ENCODE results near the gene TMEM192.
"Not testable (repeated sequence)": the region's sequence is repeated elsewhere in the genome, so short reads cannot be mapped to it uniquely, and the experiment has no call there.

The TMEM192 gene

DNA sequence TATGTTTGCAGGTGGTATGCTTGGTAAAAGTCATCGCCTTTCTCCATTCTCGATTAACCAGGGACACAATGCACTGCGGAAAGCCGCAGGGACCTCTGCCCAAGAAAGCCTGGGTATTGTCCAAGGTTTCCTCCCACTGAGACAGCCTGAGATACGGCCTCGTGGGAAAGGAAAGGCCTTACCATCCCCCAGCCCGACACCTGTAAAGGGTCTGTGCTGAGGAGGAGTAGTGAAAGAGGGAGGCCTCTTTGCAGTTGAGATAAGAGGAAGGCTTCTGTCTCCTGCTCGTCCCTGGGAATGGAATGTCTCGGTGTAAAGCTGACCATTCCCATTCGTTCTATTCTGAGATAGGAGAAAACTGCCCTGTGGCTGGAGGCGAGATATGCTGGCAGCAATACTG lies 39.3 kb downstream of the TMEM192 start:
- DNase-seq, H3K27ac Mint-ChIP-seq, H3K27me3 Mint-ChIP-seq, H3K36me3 Mint-ChIP-seq, CTCF ChIA-PET, H3K4me3 Mint-ChIP-seq, H3K4me1 Mint-ChIP-seq, H3K9me3 Mint-ChIP-seq: not testable (repeated sequence)

DNA sequence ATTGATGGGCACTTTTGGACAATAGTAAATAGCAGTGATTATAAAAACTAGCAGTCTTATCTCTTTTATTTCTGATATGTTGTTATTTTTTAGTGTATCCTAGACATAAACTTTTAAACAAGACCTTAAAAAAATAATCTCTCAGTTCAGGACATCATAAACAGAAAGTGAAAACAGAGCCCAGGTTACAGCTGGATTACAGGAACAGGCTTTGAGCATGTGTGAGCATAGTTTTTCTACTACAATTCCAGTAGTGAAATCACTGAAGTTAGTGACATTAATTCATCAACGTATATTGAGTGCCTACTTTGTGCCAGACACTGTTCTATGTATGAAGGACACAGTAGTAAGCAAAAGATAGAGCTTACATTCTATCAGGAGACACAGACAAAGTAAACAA lies 42.1 kb downstream of the TMEM192 start:
- no peak overlapping the region for H3K4me3 Mint-ChIP-seq

DNA sequence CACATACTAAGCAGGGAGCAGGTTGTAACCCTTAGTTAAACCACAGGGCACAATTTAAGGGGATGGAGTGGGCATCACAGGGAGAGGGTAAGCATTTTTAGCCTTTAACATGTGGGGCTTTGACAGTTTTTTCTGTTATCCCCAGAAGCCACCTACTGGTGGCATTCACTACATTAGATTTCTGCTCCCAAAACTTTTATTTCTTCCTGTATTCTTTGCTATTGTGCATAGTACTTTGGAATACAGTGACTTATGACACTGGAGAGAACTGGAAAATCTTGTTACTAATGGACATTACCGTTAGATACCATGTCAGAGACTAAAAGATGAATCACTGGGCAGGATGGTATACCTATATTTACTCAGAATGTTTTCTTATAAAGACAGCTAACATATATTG lies 51.7 kb downstream of the TMEM192 start:
- Mint-ChIP-seq H3K27me3 (no peaks in the 10 kb centered on the region), H3K27ac (no peak overlapping the region), H3K4me1 (no peaks in the 10 kb centered on the region), H3K9me3 (no peaks in the 10 kb centered on the region), H3K36me3 (no peaks in the 10 kb centered on the region), H3K4me3 (no peak overlapping the region)
- DNase-seq = no peak
- CTCF ChIA-PET = interaction anchor here (1.4 kb wide), 1 partner anchor 281 kb away, joined by 4 read pairs; no protein-coding TSS in a partner anchor

More for the DNA sequence above, 42.1 kb downstream of the TMEM192 start:
- H3K36me3 Mint-ChIP-seq = no peaks in the 10 kb centered on the region
- no peaks in the 10 kb centered on the region for H3K27me3 Mint-ChIP-seq
- H3K9me3 Mint-ChIP-seq = no peaks in the 10 kb centered on the region
- no peak for DNase-seq
- CTCF ChIA-PET = no interaction called here
- no peak overlapping the region for H3K27ac Mint-ChIP-seq
- H3K4me1 Mint-ChIP-seq = no peaks in the 10 kb centered on the region

GRCh38 chr4:165059386-165059785 lies 53.3 kb downstream of the TMEM192 start:
- no peaks in the 10 kb centered on the region for H3K27me3 Mint-ChIP-seq
- DNase-seq = no peak
- no peaks in the 10 kb centered on the region for H3K4me1 Mint-ChIP-seq
- H3K4me3 Mint-ChIP-seq = no peak overlapping the region
- H3K9me3 Mint-ChIP-seq = no peaks in the 10 kb centered on the region
- CTCF ChIA-PET = interaction anchor here (0.6 kb wide), 1 partner anchor 281 kb away, joined by 3 read pairs; no protein-coding TSS in a partner anchor
- H3K36me3 Mint-ChIP-seq = no peaks in the 10 kb centered on the region
- no peak overlapping the region for H3K27ac Mint-ChIP-seq

GRCh38 chr4:165058666-165059065 lies 54.0 kb downstream of the TMEM192 start:
- no peak for DNase-seq
- Mint-ChIP-seq H3K27ac (no peak overlapping the region), H3K4me3 (no peak overlapping the region), H3K27me3 (no peaks in the 10 kb centered on the region), H3K36me3 (no peaks in the 10 kb centered on the region), H3K4me1 (no peaks in the 10 kb centered on the region), H3K9me3 (no peaks in the 10 kb centered on the region)
- CTCF ChIA-PET = interaction anchor here (0.6 to 0.7 kb wide), 2 partner anchors 38 to 282 kb away, joined by 3 read pairs; no protein-coding TSS in a partner anchor

DNA sequence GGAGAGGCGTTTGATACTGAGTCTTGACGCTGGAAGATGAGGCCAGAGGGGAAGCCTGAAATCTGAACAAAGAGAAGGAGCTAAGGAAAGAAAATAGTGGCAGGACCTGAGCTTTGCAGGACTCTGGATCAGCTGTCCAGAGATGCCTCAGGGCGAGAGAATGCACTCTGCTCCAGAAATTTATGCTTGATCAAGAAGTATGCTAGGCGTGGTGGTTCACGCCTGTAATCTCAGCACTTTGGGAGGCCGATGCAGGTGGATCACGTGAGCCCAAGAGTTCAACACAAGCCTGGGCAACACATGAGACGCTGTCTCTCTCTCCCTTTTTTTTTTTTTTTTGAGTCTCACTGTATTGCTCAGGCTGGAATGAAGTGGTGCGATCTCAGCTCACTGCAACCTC lies 57.1 kb downstream of the TMEM192 start:
- H3K27ac Mint-ChIP-seq = no peak overlapping the region
- CTCF ChIA-PET = no interaction called here
- no peak for DNase-seq
- no peaks in the 10 kb centered on the region for H3K36me3 Mint-ChIP-seq
- no peak overlapping the region for H3K4me3 Mint-ChIP-seq
- H3K9me3 Mint-ChIP-seq = no peaks in the 10 kb centered on the region
- peaks cover 4% of the 10 kb centered on the region for H3K27me3 Mint-ChIP-seq
- no peaks in the 10 kb centered on the region for H3K4me1 Mint-ChIP-seq

DNA sequence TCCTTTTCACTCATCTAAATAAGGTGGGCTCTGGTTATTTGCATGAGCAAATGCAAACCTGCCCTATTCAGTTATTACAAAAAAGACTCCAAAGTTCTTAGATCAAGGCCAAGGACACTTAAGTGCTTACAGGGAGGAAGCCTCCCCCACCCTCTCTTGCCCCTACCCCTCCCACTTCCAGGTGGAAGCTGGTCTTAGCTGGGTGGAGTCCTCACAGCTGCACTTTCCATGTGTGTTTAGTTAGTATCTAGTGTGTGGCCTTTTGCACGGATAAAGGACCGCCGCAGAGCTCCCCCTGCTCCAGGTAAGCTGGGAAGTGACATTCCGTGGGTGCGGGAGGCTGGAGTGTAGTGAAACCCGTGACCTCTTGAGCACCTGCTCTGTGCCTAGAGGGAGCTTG lies 59.0 kb downstream of the TMEM192 start, which contains the start of gene TRIM75:
TSS of gene TRIM75 (plus strand) at position 222 of the 400 bp plus-strand sequence. CDS start 5,282 bp downstream, outside the sequence.
- no peaks in the 10 kb centered on the region for H3K9me3 Mint-ChIP-seq
- no peak for DNase-seq
- no peaks in the 10 kb centered on the region for H3K4me1 Mint-ChIP-seq
- no peak within 1 kb of the TSS for H3K27ac Mint-ChIP-seq
- H3K4me3 Mint-ChIP-seq = no peak within 1 kb of the TSS
- H3K27me3 Mint-ChIP-seq = peaks cover 4% of the 10 kb centered on the region
- CTCF ChIA-PET = no interaction called here
- H3K36me3 Mint-ChIP-seq = no peaks in the 10 kb centered on the region

DNA sequence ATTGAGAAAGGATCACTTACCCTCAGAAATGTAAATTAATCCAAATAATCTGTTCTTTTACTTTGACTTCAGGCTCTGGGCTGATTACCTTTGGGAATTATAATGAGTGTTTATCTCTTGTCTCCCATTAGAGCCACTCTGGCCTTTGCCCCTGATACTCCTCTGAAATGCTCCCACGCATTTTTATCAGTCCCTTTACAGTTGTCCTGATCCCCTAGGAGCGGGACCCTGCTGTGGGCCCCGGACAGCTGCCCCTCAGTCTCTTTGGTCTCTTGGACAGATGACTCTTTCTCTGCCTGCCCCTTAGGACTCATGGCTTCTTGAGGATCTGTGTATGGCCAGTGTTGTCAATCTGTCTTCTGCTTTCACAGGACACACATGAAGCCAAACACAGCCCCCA lies 60.0 kb downstream of the TMEM192 start:
- H3K36me3 Mint-ChIP-seq = no peaks in the 10 kb centered on the region
- no peaks in the 10 kb centered on the region for H3K4me1 Mint-ChIP-seq
- no peak for DNase-seq
- H3K9me3 Mint-ChIP-seq = no peaks in the 10 kb centered on the region
- H3K4me3 Mint-ChIP-seq = no peak overlapping the region
- CTCF ChIA-PET = no interaction called here
- H3K27me3 Mint-ChIP-seq = peaks cover 4% of the 10 kb centered on the region
- no peak overlapping the region for H3K27ac Mint-ChIP-seq

DNA sequence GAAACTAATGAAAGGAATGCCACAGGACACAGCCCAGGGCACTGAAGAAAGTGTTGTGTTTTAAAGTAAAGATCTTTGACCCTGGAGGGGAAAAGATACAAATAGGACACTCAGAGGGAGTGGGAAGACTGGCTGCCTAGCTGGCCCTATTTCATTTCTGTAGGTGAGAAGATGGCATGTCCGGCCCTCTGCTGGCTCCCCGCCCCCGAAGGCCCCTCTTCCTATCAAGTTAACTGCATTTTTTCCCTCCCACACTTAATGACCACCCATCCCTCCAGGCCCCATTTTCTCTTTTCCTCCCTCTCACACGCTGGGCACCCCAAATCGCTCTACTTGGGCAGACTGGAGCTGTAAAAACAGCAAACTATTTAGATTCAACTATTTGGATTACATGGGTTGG lies 64.5 kb downstream of the TMEM192 start:
- H3K4me3 Mint-ChIP-seq = no peak overlapping the region
- no peaks in the 10 kb centered on the region for H3K9me3 Mint-ChIP-seq
- CTCF ChIA-PET = no interaction called here
- no peak overlapping the region for H3K27ac Mint-ChIP-seq
- H3K27me3 Mint-ChIP-seq = peaks cover 4% of the 10 kb centered on the region
- DNase-seq = no peak
- H3K36me3 Mint-ChIP-seq = no peaks in the 10 kb centered on the region
- H3K4me1 Mint-ChIP-seq = no peaks in the 10 kb centered on the region

- Mint-ChIP-seq H3K27ac (no peak within 1 kb of the TSS), H3K36me3 (no peaks in the 10 kb centered on the region), H3K4me1 (no peaks in the 10 kb centered on the region), H3K27me3 (peaks cover 2% of the 10 kb centered on the region), H3K9me3 (no peaks in the 10 kb centered on the region), H3K4me3 (no peak within 1 kb of the TSS)
- CTCF ChIA-PET = no interaction called here
- DNase-seq = no peak
Observed at GRCh38 chr4:165031436-165032211, 81.0 kb downstream of the TMEM192 start, which contains the start of gene TRIM60. Gene TRIM60 (plus strand): TSS chr4:165031999. CDS start chr4:165040073, 8,074 bp downstream.

DNA sequence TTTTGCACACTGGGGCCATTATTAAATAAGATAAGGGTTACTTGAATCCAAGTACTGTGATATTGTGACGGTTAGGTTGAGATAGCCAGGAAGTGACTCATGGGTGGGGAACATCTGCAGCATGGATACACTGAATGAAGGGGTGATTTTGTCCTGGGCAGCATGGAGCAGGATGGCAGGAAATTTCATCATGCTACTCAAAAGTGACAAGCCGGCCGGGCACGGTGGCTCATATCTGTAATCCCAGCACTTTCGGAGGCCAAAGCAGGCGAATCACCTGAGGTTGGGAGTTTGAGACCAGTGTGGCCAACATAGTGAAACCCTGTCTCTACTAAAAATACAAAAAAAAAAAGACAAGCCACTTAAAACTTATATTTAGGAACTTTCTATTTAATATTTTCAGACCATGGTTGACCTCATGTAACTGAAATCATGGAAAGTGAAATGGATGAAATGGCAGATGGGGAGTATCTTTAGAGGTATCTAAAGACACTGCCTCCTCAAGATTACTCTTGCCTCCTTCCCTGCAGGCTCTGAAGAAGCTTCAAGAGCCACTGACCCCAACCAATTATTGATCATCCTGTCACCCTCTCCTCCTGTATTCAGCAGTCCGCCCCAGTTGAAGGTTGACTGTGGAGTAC lies 84.8 kb downstream of the TMEM192 start:
- no peaks in the 10 kb centered on the region for H3K4me1 Mint-ChIP-seq
- DNase-seq = no peak
- H3K27me3 Mint-ChIP-seq = peaks cover 5% of the 10 kb centered on the region
- H3K4me3 Mint-ChIP-seq = no peak overlapping the region
- no peak overlapping the region for H3K27ac Mint-ChIP-seq
- H3K36me3 Mint-ChIP-seq = no peaks in the 10 kb centered on the region
- H3K9me3 Mint-ChIP-seq = no peaks in the 10 kb centered on the region
- CTCF ChIA-PET = no interaction called here

DNA sequence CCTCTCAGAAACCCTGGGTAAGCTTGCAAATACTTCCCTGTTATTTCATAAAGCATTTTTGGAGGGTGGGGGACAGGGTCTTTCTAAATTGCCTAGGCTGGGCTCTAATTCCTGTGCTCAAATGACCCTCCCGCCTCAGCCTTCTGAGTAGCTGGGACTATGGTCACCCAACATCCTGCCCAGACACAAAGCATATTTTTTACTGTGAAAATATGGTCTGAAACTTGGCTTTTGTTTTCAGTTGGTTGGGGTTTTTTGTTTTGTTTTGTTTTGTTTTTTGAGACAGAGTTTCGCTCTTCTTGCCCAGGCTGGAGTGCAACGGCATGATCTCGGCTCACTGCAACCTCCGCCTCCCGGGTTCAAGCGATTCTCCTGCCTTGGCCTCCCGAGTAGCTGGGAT lies 86.9 kb downstream of the TMEM192 start:
- H3K36me3 Mint-ChIP-seq, H3K27me3 Mint-ChIP-seq, H3K4me1 Mint-ChIP-seq, DNase-seq, H3K27ac Mint-ChIP-seq, CTCF ChIA-PET, H3K9me3 Mint-ChIP-seq, H3K4me3 Mint-ChIP-seq: not testable (repeated sequence)
